NCI-H1105 (cell line): ENCODE results near the gene NSD1.
A peak's percentile ranks its signal among the peaks of the same experiment; 100 is the strongest.

Experiments
- DNase-seq: peaks from one replicate; lab custom pipeline; 2025; lab: John Stamatoyannopoulos, UW

NSD1 gene

DNA sequence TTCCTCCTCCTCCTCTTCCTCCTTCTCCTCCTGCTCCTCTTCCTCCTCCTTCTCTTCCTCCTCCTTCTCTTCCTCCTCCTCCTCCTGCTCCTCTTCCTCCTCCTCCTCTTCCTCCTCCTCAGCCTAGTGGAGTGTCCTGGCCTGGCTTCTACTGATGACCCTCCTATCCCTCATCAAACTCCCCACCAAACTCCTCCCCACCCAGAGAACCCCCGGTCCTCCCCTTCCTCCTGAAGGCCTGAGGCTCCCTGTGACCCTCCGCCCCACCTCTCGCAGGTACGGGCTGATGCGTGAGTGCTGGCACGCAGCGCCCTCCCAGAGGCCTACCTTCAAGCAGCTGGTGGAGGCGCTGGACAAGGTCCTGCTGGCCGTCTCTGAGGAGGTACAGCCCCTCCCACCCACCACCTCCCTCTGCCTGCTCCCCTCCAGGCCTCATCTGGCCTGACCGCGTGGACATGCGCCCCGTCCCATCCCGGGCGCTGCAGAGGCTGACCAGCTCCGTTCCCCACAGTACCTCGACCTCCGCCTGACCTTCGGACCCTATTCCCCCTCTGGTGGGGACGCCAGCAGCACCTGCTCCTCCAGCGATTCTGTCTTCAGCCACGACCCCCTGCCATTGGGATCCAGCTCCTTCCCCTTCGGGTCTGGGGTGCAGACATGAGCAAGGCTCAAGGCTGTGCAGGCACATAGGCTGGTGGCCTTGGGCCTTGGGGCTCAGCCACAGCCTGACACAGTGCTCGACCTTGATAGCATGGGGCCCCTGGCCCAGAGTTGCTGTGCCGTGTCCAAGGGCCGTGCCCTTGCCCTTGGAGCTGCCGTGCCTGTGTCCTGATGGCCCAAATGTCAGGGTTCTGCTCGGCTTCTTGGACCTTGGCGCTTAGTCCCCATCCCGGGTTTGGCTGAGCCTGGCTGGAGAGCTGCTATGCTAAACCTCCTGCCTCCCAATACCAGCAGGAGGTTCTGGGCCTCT is 36.3 kb upstream of the NSD1 start:
- no peak for DNase-seq

DNA sequence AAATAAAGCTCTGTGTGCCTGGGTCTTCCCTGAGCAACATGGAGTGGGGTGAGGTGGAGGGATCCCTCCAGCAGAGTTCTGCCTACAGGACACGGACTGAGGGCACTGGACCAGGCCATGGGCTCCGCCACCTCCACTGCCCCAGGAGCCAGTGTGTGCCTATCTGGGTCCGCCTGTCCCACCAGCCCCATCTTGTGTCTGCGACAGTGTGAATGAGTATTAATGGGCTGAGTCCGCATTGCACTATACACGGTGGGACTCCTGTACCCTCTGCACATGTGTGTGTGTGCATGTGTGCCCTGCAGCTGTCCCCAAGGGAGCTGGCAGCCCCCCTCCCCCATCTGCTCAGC is 35.5 kb upstream of the NSD1 start:
- DNase-seq, result no peak

DNA sequence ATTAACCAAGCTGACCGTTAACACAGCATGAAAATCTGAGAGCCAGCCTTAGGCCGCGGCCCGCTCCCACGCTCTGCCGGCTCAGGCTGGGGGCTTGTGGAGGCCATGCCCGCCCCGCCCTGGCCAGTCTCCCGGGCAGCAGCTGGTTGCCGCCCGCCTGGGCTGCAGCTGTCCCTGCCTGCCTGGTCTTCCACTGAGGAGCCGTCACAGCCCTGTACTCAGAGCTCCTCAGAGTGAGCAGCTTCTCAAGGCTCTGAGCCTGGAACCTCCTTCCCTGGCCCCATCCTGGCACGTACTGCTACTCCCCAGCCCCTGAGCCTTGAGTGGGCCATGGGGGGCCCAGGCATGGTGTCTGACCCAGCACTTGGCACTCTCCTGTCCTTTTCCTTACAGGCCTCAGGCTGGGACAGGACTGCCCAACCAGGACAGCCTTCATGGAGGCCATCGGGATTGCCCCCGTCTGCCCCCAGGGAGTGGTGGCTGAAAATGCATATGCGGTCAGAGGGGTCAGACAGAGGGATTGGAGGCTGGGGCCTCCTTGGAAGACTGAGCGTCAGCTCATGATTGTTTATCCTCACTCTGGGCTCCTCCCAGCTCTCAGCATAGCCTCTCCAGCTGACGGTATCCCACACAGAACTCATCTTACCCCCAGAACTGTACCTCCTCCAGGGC is 35.0 kb upstream of the NSD1 start:
- no peak for DNase-seq

DNA sequence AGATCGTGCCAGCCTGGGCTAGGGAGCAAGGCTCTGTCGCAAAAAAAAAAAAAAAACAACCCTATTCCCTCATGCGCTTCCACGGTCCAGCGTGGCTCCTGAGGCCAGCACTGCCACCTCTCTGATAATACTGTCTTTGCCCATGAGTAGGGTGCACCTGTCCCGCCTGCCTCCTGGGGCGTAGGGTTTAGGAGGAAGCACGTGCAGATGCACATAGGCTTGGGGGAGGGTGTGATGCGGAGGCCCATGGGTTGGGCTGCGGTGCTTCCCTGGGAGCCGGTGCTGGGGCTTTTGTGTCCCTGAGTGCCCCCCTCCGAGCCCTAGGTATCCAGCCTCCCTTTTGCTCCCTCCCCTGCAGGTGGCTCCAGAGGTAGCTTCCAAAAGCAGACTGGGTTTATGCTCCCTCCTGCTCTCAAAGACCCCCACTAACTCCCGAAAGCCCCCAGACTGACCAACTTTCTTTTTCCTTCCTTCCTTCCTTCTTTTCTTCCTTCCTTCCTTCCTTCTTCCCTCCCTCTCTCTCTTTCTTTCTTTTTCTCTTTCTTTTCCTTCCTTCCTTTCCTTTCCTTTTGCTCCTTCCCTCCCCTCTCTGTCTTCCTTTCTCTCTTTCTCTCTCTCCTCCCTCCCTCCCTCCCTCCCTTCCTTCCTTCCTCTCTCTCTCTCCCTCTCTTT is 34.0 kb upstream of the NSD1 start:
- DNase-seq, result no peak

DNA sequence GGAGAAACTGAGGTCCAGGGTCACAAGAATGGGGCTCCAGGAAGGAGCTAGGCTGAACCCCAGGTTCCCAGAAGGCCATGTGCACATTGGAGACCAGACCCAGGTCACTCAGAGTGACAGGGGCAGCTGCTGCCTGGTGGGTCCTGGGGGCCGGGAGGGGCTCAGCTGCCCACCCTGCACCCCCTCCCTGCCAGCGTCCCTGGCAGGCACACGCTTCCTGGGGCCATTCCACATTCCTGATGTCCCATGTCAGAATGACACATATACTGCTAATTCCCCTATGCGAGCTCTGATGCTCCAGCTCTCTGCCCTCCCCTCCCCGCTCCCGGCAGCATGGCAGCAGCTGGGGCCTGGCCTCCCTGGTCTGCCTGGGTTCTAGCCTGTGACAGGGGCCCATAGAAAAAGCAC is 32.9 kb upstream of the NSD1 start:
- DNase-seq, result no peak

DNA sequence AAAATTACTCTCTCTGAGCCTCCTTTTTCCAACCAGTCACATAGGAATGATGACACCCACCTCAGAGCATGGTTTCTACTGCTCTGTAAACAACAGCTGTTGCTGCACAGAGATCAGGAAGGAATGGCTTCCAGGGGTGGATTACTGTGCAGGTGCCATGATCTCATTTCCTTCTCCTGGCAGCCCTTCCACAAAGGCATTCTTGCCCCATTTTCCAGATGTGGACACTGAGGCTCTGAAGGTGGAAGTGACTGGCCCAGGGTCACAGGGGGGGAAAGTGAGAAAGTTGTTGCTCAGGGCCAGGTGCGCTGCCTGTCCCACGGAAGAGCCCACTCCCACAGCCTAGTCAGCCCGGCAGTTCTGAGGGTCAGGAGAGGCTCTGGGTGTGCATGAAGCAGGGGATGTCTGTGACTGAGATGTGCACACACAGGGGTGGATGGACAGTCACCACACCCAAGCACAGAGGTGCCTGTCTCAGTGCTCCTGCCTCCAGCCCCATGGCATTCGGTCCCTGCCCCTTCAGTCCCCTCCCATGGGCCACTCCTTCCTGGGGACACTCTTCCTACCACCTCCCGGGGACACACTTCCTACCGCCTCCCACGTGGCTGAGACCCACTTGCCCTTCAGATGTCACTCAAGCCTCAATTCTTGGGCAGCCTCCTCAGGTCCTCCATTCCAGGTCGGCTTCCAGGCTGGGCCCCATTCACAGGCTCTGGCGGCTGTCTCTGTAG is 29.9 kb upstream of the NSD1 start:
- DNase-seq, result no peak

DNA sequence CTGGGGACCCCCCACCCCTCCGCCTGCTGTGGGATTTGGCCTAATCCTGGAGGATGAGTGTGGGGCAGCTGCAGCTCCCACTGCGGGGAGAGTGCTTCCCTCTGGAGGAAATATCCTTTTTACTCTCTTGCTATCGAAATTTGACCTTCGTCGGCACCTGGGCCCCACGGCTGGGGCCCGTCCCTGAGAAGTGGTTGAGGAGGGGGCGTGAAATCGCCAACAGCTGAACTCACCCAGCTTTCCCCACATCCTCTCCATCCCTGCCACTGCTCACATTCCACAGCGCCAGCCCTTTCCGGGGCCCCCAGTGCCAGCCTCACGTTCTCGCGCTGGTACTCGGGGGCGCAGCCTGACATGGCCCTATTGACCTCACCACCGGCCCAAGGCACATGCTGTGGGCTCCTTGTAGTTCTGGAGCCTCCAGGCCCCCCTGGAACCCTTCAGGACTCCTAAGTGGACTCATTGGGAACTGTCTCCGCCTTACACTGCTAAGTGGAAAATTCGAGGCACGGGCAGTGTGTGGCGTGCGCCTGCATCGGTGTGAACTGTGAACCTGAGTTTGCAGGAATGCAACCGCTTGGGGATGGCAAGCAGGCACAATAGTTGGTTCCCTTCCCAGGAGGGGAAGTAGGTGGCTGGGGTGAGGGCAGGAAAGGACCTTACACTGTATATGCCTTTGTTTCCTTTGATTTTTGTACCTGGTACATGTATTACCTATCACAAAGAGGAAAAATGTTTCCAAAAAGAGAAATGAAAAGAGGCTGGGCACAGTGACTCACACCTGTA is 27.7 kb upstream of the NSD1 start:
- DNase-seq, result no peak

DNA sequence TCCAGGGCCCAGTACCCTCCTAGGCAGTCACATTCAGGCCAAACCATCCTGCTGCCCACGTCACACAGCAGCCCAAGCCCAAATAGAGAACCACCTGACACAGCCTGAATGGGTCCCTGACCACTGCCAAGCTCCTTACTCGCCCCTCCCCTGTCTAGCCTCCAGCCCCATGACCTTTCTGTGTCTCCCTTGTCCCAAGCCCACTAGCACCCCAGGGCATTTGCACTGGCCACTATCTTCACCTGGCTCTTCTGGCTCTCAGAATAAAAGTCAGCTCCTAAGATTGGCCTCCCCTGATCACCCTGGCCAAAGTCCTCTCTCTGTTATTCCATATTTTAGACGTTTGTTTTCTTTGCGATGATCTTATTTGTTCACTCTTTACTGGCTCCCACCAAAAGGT is 26.4 kb upstream of the NSD1 start:
- no peak for DNase-seq

DNA sequence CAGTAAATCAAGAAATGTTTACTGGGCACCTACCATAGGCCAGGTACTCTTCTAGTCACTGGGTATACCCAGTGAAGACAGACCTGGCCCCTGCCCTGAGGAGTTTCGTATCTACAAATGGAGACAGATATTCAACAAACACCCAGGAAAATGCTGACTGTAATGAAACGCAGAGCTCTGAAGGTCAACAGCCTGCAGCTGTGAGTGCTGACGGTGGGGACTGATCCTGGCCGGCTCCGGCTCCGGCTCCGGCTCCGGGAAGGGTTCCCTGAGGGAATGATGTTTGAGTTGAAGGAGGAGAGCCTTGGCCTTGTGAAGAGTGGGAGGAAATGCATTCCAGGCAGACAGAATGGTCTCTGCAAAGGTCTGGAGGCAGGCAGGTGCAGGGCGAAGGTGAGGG is 23.8 kb upstream of the NSD1 start:
- no peak for DNase-seq

DNA sequence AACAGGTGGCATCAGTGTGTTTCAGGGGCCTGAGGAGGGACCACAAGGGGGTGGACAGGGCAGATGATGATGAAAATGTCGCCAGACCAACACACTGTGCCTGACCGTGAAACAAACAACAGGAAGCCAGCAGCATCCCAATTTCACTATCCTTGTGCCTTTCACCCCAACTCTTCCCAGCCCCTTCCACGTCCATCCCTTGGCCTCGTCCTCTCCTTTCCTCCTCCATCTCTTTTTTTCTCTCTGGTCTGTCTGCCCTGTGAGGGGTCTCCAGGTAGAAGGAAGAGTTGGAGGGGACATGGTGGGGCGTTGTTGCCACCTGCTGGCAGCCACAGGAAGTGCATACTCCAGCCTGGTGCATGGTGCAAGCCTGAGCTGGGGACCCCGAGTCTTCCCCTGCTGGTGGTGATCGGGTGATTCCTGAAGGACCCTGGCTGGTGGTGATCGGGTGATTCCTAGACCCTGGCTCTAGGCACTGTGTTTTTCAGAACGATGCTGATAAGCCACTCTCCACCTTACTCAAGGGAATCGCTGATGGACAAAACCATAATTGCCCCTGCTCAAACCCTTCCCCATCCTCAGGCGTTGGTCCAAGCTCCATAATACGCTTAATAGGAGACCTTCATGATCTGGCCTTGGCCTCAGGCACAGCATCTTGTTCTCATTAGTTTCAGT is 21.7 kb upstream of the NSD1 start:
- peak; percentile 27 for DNase-seq

DNA sequence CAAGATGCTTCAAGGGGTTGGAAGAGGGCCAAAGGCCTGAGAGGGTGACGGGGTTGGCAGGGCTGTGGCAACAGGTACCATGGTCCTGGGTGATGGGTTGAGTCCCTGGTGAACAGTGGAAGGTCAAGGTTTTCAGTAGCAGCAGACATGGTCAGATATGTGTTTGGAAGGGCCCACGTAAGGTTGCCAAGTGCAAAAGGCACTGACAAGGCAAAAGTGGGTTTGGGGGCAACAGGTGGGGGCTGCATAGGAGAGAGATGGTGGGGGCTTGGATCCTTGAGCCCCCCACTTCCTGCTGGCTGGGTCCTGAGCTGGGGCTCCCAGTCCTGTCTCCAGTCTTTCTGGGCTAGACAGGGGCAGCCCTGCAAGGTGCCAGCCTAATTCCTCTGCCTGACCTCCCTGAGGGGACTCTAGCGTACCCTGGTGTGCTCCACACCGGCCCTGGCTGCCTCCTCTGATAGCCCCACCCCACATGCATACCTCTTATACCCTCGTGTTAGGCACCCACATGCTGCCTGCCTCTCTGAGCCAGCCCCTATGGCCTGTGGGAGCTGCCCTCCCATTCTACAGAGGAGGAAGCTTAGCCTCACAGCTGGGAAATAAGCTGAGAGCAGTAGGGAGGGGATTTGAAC is 20.9 kb upstream of the NSD1 start:
- DNase-seq, result no peak

DNA sequence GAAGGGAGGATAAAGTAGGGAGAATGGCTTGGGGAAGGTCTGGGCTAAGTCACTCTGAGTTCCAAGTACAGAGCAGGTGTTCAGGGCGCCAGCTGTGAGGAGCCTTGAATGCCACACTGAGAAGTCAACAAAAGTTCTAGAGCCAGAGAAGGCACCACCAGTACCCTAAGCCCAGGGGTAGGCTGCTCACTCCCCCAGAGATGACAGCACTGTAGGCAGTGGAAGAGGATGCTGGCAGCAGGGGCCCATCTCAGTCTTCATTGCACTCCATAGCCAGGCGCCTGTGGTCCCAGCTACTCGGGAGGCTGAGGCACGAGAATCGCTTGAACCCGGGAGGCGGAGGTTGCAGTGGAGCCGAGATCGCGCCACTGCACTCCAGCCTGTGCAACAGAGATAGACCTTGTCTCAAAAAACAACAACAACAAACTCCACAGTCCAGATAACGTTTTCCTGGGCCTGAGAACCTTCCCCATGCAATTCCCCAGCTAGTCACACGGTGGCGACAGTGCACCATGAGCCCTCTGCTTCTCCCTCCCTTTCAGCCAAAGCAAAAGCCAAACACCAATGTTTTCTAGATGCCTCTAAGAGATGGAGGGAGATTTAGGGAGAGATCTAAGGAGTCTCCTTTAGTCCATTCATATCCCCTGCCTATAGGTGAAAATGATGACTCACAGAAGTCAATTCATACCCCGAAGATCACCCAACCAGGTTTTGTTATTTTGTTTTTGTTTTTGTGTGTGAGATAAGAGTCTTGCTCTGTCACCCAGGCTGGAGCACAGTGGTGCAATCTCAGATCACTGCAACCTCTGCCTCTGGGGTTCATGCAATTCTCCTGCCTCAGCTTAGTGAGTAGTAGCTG is 19.8 kb upstream of the NSD1 start:
- DNase-seq, result peak; percentile 43

DNA sequence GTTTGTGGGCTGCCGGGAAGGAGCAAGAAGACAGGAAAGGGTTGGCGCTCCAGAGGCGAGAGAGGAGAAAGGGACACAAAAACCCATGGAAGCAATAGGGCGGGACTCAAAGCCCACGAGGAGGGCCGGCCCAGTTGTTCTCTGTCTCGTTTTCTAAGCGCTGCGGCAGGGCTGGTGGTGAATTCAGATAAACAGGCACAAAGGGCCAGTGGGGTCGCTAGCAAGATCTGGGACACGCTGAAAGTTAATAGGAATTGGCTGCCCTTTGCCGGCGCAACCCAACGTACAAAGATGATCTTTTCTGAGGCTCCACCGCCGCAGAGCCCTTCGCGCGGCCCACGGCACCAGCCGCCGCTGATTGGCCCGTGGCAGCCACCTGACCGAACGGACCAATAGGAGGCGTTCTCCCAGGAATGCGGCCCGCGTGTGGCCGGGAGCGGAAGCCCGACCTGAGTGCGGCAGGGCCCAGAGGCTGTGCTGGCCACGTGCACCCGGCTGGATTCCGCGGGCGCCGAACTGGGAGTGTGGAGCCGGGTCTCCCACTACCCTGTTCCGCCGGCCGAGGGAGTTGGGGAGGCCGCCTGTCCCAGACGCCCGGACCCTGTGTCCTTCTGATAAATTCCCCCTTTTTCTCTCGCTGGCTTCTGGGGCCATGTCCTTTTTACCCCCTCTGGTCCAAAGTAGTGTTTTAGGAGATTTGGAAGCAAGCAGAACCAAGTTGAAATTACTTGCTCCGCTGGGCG is 16.8 kb upstream of the NSD1 start:
- DNase-seq, result no peak

DNA sequence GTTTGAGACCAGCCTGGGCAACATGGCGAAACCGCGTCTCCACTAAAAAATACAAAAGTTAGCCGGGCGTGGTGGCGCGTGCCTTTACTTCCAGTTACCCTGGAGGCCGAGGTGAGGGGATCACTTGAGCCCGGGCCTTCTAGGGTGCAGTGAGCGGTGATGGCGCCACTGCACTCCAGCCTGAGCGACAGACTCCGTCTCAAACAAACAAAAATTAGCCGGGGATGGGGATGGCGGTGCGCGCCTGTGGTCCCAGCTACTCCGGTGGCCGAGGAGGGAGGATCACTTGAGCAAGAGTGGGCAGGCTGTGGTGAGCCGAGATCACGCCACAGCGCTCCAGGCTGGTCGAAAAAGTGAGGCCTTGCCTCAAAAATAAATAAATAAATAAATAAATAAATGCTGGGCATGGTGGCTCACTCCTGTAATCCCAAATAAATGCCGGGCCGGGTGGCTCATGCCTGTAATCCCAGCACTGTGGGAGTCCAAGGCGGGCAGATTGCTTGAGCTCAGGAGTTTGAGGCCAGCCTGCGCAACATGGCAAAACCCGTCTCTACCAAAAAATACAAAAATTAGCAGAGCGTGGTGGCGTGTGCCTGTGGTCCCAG is 16.0 kb upstream of the NSD1 start:
- no peak for DNase-seq

DNA sequence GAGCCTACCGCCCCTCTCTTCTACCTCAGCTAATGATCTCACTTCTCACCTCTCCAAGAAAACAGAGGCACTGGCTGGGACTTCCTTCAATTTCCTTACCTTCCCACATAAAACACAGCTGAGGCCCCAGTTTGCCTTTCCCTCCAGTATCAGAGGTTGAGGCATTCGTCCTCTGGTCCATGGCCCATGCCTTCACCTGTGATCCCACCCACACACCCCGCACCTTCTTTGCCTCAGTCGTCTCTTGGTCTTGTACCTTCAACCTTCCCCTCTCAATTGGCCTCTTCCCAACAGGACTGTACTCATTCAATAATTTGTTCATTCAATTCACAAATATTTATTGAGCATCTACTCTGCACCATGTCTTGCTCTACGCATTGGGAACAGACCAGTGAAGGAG is 11.0 kb upstream of the NSD1 start:
- no peak for DNase-seq

DNA sequence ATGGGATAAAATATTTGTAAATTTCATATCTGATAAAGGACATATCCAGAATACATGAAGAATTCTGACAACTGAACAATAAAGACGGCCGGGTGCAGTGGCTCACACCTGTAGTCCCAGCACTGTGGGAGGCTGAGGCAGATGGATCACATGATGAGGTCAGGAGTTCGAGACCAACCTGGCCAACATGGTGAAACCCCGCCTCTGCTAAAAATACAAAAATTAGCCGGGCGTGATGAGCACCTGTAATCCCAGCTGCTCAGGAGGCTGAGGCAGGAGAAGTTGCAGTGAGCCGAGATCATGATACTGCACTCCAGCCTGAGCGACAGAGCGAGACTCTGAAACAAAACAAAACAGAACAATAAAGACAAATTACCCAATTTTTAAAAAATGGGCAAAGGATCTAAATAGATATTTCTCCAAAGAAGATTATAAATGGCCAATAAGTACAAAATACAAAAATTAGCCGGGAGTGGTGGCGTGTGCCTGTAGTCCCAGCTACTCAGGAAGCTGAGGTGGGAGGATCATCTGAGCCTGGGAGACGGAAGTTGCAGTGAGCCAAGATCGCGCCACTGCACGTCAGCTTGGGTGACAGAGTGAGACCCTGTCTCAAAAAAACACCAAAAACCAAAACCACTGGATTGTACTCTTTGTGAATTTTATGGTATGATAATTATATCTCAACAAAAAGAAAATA is 9.6 kb upstream of the NSD1 start:
- no peak for DNase-seq

DNA sequence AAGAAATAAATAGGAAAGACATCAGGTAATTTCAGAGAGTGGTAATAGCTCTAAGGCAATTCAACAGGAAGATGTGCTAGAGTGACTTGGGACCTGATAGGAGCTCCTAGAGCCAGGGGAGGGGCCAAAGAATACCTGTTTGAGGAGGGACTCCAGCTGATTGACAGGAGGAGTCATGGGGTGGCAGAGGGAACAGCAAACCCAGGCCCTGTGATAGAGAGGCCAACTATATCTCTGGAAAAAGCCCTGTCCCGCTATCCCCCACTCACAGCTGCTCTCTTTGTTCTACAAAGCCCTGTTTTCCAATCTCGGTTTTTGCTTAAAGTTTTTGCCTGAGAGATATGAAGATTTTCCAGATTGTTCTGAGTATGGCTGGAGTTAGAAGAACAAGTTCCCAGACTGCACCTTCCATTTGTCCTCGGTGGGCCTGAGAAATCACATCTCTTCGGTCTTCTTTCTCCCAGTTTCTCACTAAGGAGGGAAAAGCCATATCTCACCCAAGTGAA is 9.0 kb upstream of the NSD1 start:
- no peak for DNase-seq

DNA sequence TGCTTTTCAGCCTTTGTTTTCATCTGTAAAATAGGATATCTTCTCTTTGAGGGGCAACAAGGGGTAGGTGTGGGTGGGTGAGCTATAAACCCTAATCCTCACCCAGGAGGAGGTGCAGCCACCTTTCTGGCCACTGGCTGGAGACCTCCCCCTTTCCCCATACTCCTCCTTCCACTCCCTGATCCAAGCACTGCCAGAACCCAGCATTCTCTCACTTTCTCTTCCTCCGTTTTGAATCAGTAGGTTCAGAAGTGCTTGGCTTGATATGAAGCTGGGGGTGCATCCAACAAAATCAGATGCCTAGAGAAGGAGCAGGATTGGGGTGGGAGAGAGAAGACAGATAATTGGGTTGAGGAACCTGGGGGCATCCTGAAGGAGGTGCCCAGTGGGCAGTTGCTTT is 6.8 kb upstream of the NSD1 start:
- DNase-seq, result no peak
